DMS79 treated with DMSO at 0.1 percent for 48 hours (cell line): ENCODE results near the gene NAP1L4.

Source experiments
- DNase-seq: peaks from one replicate; lab custom pipeline; 2025; lab: John Stamatoyannopoulos, UW

The NAP1L4 gene, protein sequence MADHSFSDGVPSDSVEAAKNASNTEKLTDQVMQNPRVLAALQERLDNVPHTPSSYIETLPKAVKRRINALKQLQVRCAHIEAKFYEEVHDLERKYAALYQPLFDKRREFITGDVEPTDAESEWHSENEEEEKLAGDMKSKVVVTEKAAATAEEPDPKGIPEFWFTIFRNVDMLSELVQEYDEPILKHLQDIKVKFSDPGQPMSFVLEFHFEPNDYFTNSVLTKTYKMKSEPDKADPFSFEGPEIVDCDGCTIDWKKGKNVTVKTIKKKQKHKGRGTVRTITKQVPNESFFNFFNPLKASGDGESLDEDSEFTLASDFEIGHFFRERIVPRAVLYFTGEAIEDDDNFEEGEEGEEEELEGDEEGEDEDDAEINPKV

DNA sequence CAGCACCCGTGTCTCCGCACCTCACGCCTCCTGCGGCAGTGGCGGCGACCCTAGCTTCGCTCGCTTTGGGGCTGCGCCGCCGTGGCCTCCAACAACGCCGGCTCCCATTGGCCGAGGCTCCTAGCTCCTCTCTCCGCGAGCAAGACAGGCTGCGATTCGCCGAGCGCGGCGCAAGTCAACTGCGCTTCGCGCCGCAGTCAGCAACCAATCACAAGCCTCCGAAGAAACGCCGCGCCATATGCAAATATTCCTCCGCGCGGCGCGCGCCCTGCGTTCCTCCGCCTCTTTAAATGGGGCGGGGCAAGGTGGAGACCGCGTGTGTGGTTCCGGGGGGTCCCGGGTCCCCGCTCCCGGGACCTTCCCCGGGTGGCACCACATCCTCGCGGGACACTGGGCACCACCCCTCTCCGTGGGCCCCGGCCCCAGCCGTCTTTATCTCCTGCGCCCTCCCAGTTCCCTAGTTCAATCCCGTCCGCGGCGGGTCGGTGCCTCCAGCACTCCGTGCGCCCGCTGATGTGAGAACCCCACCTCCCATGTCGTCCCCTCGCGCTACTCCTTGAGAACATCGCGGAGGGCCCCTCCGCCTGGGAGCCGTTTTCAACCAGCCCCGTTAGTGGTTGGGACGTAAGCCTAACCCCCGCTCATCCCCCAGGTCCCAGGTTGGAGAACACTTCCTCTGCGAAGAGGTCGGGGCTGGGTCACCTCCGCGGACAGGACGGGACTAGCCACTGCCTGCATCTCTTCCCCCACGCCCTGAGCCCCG lies at the start of gene NAP1L4:
Gene NAP1L4 (minus strand): TSS at position 96 of the 763 bp plus-strand sequence. CDS start 13,109 bp downstream, outside the sequence.
- DNase-seq = peak; percentile 73

DNA sequence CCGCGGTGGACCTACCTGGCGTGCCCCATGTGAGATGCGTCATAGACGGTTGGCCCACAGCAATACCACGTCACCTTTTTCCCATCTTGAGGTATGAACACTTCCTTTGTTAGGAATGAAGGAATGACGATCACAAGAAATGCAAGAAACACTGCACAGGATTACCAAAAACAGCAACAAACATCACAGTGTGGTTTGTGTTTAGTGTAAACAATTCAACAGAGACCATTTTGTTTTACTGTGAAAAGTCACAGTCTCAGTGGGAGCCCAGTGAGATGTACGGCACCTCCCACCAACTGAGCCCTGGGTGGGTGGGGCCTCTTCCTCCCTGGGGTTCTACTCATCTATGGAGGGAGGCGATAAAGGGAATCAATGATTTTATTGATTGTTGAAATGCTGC lies 48.8 kb upstream of the NAP1L4 start:
- DNase-seq = no peak

DNA sequence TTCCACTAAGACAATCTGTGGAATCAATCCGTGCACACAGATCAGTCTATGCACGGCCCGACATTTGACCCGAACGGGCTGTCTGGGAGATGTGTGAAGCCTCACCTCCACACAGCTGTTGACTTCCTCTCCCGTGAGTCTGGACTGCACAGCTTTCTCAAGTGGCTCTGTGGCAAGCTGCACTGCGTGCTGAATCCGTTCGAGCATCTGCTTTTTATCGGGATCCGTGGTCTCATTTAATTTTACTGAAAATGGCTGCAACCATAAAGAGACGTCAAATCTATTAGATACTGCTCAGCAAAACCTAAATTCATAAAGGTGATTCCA lies 45.8 kb upstream of the NAP1L4 start:
- no peak for DNase-seq

DNA sequence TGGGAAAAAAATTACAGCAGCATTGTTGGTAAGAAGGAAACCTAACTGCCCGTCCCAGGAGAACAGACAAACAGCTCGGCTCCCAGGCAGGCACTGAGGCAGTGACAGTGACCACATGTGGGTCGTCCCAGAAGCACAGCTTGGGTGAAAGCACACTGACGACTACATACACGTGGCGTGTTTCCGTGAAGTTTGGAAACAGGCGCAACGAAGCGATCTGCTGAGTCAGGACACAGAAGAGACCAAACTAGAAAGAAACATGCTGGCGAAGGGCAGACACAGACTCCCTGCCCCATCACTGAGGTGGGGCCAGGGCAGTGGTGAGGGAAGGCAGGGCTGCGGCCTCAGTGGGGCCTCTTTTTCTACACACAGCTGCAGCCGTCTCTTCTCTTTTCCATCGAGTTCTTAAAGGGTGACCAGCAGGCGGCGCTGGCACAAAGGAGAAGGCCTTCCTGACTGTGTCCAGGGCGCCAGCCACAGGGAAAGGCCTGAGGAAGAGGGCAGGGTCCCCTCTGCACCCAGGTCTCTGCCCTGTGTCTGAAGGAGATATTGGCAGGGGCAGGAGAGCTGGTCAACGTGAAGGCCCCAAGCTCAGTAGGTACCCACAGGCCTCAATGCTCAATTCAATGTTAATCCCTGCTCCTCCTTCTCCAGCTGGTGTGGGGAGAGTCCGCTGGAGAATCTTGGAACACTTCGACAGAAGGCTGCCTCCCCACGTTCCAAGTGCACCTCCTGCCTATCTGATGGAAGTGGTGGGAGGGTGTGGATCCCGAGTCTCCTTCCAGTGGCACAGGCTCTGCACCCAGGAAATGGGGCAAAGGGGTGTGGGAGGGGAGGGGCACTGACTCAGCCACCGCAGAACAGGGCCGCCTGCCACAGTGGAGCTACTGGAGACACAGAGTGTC lies 45.2 kb upstream of the NAP1L4 start:
- no peak for DNase-seq

DNA sequence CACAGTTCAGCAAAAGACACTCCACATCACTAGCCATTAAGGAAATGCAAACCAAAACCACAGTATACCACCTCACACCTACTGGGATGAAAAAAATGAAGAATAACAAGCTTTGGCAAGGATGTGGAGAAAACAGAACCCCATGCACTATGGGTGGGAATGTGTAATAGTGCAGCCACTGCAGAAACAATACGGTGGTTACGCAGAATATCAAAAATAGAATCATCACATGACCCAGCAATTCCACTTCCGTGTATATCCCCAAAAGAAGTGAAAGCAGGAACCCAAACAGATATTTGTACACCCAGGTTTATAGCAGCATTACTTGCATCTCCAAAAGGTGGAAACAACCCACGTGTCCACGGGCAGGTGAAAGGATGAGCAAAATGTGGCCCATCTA lies 44.3 kb upstream of the NAP1L4 start:
- DNase-seq = no peak

DNA sequence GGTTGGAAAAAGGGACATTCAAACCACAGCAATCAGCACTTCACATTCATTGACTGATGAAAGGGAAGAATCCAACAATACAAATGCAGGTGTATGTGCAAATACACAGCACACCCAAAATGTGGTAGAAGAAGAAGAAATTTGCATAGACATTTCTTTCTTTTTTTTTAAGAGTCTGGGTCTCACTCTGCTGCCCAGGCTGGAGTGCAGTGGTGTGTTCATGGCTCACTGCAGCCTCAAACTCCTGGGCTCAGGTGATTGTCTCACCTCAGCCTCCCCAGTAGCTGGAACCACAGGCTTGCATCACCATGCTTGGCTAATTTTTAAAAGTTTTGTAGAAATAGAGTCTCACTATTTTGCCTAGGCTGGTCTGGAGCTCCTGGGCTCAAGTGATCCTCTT lies 43.2 kb upstream of the NAP1L4 start:
- no peak for DNase-seq

DNA sequence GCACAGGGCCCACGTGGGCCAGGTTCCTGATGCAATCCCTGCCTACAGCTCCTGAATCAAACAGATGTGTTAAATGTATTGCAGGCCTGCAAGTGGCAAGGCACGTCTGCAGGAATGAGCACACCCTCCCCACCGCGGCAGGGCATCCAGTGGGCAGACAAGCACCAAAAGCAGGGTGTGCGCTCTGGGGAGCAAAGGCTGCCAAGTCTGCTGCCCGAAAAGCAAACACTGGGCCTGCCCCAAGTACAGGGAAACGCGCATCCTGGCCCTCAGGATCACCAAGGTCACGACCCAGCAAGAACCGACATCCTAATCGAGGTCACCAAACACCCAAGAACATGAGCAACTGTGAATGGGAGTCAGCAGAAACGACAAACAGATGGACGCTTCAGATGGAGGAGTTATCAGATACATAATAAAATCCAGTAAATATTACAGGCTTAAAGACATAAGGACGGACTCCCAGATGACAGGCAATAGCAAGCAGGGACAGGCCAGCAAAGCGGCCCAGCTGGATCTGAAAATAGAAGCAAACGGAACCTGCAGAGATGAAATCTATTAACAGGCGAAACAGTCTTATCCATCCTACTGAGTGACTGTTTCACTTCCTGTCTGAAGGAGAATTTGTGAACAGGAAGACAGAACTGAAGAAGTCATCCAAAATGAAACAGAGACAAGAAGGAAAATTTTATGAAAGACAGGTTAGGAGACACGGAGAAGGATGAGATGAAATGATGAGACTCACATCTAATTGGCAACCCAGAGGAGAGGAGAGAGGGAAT lies 38.4 kb upstream of the NAP1L4 start:
- DNase-seq = no peak

DNA sequence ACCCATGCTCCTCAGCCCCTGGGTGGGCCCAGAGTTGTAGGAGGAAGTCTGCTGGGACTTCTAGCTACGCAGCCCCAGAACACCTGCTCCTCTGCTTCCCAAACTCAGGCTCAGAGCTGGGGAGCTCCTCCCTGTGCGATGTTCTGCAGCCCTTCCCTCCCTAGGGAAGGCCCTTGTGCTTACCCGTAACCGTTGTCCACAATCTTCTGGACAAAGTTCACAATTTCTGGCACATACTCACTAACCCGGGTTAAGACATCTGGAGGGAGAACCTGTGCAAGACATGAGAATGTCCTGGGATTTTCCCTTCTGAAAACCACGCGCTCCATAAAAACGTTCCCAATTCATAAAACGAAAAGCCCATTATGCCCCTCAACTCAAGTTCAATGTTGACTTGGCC lies 36.7 kb upstream of the NAP1L4 start:
- no peak for DNase-seq

DNA sequence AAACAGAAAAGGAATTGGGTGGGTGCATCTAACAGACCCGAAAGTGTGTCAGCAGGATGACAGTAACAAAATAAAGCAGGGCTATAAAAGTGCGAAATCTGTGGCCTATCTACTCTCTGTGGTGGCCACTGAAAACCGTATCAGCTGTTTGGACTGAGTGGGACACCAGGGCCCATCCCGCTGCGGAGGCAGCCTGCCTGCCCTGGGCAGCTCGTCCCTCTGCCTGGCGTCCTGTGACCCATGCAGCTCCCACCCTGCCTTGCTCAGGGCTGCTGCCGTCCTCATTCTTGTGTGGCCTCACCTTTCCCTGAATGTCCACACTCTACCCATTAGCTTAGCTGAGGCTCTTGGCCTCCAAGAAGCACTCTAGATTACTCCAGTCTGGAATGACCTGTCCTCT lies 34.7 kb upstream of the NAP1L4 start:
- no peak for DNase-seq

DNA sequence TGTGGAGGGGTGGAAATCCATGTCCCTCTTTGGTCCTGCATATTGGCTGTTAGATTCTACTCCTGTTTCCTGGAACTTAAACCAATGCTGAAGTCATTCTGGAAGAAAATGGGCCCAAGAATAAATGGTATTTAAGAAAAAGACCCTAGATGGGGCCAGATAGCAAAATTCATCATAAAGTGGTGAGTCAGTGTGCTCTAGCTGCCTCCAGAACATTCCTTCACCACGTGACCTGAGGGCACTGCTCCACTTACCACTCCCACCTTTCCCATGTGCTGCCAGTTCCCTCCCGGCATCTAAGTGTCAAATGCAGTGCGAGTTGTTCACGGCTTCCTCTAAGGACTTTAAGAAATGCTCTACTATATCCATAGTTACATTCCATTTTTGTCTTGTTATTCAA lies 30.9 kb upstream of the NAP1L4 start:
- DNase-seq = no peak

DNA sequence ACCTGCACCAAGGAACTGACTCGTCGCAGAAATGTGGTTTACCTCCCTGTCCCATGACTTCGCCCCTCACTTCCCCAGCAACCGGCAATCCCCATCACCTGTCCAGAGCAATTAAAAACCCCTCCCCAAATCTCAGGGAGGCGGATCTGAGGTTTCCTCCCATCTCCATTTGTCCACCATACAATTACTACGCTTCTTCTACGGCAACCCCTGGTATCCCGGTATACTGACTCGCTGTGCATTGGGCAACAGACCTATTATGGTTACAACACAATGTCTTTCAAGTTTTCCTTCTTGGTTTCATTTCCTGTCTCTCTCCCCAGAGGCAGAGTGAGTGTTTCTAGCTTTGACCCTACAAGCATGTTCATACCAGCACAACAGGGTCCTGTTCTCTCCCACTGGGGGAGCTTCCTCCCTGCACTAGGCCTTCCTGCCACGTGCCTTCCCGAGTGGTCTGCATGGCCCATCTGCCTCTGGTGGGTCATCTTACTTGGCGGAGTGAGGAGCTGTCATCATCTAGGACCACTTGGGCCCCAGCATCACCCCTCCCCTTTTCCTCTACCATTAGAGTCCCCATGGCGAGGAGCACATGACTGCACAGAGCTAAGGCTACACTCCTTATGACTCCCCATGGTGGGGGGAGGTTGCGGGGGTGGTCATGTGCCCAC lies 30.3 kb upstream of the NAP1L4 start:
- DNase-seq = no peak

DNA sequence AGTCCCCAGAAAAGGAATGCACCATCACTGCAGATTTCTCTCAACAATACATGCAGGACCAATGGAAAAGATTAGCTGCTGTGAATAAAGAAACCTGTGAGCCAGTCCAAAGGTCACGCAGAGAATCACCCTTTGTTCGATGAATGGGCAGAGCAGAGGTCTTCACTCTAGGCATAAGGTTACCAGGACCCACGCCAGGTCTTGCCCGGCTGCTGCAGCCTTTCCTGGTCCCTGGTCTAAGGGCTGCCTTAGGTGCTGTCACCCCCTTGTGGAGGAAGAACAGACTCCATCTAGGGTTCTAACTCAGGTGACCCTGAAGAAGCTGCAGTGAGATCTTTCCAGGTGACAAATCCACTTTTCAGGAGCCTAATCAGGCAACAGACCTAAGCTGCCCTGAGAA lies 29.0 kb upstream of the NAP1L4 start:
- no peak for DNase-seq

DNA sequence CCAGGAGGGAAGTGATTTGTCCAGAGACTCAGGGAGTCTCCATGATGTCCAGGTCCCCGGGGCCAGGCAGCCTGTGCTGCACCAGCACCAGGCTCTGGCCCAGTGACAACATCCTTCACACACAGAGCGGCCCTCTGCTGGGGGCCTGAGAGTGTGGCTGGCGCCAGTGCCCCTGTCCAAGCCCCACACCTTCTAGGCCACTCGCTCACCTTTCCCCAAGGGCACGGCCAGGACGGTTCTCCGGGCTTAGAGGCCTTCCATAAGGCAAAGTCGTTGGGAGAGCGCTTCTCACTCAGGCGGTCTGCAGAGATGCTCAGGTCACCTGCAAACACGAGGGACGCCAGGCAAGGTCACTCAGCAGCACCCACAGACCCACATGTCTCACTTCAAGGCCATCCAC lies 27.9 kb upstream of the NAP1L4 start:
- DNase-seq = no peak

DNA sequence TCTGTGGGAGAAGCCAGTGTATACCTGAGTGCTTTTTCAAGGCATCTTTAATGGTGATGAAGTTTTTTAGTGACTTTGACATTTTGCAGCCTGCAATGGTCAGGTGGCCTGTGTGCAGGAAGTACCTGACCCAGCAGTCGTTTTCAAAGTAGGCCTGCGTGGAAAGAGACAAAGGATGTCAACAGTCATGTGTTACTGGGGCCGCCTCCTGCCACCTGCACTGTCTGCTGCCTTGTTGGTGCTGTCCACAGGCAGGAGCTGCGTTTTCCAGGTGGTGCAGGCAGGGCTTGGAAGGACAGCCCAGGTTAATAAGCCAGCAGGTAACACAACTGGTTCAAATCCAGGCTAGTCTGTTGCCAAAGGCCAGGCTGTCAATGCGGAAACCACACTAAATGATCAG lies 26.5 kb upstream of the NAP1L4 start:
- no peak for DNase-seq

DNA sequence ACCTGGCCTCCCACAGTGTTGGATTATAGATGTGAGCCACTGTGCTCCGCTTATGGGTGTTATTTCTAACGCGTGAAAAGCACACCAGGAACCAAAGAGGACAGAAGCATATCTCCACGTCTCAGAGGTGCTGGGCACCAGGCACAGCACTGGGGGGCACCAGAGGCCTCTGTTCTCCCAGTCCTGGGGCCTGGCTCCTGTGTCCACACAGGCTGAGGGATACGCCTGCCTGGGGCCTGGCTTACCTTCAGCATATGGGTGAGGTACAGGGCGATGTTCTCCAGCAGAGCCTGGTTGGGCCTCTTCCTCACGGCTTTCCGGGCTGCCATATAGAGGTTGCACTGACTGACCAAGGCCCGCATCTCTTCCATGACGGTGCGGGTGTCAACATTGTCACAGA lies 24.7 kb upstream of the NAP1L4 start:
- DNase-seq = no peak

DNA sequence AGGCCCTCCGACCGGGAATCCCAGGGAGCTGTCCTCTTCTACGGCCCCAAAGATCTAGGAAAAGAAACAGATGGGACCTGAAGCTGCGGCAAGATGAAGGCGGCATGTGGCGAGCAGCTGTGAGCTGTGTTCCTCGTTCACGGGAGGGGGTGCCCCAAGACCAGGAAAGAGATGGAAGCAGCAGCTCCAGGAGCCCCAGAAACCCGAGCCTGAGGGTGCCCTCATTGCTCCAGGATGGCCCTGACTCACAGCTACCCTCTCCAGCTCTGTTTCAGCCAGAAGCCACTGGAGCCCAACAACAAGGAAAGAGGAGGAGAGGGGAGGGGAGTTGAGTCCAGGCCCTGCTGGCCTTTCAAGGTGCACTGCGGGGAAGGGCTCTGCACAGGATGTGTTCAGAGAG lies 23.7 kb upstream of the NAP1L4 start:
- no peak for DNase-seq

DNA sequence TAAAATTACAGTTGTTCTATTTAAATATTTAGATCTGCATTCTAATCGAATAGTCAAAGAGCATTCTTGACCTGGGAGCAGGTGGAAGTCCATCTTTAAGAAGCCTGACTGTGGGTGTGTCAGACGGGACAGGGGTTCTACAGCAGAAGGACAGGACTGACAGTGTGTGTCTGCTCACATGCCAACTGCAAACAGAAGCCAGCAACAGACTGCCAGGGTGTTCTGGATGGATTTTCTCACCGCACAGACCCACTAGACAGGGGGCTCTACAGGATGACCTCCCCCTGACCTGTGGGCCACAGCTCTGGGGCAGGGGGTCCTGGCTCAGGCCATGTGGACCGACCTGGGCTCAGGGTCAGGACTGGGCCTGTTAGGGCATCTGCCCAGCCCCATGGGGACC lies 22.8 kb upstream of the NAP1L4 start:
- no peak for DNase-seq

DNA sequence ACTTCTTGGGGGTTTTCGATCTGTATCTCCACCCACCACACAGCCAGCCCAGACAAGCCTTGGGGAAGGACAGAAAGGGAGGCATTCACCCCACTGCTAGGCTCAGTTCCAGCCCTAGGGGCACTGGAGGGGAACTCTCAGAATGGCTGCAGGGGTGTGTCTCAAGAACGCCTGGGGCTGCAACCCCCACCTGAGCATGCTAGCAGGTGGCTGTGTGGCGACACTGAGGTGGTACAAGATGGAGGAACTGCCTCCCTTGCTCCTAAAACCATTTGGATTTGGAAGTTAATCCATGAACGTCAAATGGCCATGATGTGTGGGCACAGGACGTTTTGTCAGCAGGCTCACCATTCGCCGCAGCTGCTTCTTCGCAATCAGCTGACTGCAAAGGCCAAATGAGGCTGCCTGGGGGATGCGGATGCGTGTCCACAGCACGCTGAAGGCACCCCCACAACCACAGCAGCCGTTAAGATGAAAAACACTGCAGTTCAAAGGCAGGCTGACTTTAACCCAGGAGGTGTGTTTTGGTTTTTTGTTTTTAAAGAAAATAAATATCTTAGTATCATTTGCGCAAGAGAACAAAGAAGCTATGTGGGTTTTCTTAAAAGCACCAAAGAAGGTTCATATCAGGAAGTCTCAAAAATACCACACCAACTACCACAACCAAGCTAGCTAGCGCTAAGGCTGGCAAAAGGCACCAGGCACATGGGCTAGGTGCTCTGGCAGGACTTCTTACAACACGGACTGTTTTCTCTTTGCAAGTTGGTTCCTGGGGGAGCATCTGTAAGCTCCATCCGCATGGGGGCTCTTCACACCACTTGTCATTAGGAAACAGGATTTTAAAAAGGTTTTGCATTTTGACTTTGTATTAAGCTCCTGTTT lies 22.2 kb upstream of the NAP1L4 start:
- no peak for DNase-seq

DNA sequence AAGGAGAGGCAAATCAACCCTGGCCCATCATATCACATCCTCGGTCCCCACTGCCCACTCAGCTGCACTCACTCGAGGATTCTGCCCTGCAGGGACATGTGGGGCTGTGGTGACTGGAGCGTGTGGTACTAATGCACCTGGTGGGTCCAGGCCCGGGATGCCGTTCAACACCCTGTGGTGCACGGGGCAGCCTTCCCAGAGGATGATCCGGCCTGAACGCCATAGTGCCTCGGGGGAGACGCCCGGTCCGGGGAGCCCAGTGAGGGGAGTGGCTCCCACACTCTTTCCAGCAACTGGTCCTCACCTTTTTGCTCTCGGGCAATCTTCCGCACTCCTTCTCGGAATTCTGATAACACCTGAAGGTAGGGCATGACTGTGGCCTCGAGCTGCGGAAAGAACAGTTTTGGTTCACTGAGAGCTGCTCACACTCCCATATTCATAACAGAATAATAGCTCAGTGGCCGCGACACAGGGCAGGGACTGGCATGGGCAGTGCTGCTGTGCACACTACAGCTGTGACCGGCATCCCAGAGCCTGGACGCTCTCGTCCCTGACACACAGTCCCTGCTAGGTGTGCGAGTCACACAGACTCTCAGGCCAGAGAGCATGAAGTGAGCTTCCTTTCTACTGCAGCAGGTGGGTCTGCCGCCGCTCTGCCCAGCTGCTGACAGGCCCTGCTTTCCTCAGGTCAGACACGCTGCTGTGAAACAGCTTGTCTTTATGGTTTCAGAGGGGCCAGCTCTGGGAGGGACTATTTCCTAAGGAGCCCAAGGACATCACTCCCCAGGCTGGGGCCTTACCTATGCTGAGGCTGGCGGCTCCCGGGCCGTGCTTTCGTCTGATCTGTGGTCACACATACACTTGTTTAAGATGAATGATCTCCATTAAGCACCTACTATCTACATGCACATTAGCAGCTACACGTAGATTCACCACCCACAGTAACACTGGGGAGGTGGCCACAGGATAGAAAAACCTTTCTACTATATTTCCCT lies 20.1 kb upstream of the NAP1L4 start:
- no peak for DNase-seq
